Peyer's patch (tissue), 4 donors: Measurements from ENCODE around the gene LFNG.

Experiments used
- POLR2A ChIP-seq, 2 donors: fragments of 450-650 bp; IDR thresholded peaks; one replicate each; pipeline ENCODE4 v1.5.1; 2017; ENCODE audit warnings: antibody characterized with exemption in 2 of 2, mild to moderate bottlenecking in 2 of 2, moderate library complexity in 2 of 2
- TF ChIP-seq, protein P1 (sequence below), 6 experiments: fragments of 450-650 bp in 4 of 6; fragments of 200-600 bp in 2 of 6; sonication (generic) in 1 of 6; IDR thresholded peaks; one replicate each; pipeline ENCODE4 v1.5.1; 2017 to 2019; ENCODE audit warnings: antibody characterized with exemption in 6 of 6, mild to moderate bottlenecking in 3 of 6, moderate library complexity in 1 of 6

DNA sequence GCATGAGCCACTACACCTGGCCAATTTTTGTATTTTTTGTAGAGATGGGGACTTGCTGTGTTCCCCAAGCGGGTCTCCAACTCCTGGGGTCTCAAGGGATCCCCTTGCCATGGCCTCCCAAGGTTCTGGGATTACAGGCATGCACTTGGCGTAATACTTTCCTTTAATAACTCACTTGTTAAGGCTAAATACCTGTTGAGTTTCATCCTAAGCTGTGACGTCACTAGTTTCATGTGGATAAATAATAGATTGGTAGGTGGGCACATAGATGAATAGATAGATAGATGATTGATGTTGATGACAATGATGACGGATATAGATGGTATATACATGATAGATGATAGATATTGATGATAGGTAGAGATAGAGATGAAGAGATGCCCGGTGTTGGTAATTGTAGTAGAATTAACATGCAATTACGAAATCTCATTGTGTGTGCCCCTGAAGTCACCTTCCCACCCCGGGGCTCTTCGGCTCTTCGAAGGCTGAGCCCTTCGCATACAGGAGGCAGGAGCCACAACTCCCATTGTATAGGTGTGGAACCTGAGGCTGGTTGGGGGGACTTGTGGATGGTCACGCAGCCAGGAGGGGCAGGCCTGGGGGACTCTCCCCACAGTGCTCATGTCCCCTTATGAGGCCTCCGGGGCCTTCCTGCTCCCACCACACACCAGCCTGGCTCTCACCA is 45.9 kb upstream of the LFNG start:
- TF ChIP-seq, protein P1, sequence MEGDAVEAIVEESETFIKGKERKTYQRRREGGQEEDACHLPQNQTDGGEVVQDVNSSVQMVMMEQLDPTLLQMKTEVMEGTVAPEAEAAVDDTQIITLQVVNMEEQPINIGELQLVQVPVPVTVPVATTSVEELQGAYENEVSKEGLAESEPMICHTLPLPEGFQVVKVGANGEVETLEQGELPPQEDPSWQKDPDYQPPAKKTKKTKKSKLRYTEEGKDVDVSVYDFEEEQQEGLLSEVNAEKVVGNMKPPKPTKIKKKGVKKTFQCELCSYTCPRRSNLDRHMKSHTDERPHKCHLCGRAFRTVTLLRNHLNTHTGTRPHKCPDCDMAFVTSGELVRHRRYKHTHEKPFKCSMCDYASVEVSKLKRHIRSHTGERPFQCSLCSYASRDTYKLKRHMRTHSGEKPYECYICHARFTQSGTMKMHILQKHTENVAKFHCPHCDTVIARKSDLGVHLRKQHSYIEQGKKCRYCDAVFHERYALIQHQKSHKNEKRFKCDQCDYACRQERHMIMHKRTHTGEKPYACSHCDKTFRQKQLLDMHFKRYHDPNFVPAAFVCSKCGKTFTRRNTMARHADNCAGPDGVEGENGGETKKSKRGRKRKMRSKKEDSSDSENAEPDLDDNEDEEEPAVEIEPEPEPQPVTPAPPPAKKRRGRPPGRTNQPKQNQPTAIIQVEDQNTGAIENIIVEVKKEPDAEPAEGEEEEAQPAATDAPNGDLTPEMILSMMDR (IDR thresholded peaks at IDR 0.05) = no peak
- no peak for TF ChIP-seq POLR2A (IDR thresholded peaks at IDR 0.05)
